Embryonic facial prominence (tissue), 1 donor: ENCODE measurements around the gene SEMA3F.

ENCODE experiments used
- DNase-seq: peaks from one replicate; pipeline ENCODE4 v3.0.0-alpha.2; 2016; ENCODE audit errors: extremely low spot score

SEMA3F gene

GRCh38 chr3:50235716-50236483, 80.8 kb downstream of the SEMA3F start, which contains the start of gene GNAI2:
TSS of gene GNAI2 (plus strand) at chr3:50236204. CDS start at chr3:50236336, 132 bp downstream.
- DNase-seq = peak; percentile 97

DNA sequence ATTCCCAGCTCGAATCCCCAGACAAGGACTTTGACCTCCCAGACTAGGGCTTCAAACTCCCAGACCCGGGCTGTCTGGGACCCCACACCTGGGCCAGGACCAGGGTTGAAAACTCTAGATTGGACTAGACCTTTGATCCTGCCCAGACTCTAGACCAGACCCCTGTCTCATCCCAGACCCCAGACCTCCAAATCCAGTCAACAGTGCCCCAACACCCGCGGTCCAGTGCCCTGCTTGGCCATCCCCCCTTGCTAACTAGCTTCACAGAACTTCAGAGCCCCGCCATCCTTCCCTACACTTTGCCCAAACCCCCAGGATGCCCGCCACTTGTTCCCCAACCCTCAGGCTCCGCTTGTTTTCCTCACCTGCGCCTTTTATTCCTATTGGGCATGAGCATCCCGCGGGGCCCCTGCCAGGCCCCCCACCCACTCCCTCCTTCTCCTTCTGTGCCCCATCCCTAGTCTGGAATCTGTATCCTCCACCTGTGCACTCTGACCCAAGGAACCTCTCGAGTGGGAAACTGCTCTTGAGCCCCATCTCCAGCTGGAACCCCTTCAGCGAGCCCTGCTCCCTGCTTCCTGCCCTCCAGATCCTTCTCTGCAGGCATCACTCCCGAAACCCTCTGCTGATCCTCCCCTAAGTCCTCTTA, 81.5 kb downstream of the SEMA3F start:
- no peak for DNase-seq

- DNase-seq = no peak
Measured at GRCh38 chr3:50237133-50237651, 82.1 kb downstream of the SEMA3F start.

- no peak for DNase-seq
Measured at GRCh38 chr3:50237754-50238548, 82.8 kb downstream of the SEMA3F start.

DNA sequence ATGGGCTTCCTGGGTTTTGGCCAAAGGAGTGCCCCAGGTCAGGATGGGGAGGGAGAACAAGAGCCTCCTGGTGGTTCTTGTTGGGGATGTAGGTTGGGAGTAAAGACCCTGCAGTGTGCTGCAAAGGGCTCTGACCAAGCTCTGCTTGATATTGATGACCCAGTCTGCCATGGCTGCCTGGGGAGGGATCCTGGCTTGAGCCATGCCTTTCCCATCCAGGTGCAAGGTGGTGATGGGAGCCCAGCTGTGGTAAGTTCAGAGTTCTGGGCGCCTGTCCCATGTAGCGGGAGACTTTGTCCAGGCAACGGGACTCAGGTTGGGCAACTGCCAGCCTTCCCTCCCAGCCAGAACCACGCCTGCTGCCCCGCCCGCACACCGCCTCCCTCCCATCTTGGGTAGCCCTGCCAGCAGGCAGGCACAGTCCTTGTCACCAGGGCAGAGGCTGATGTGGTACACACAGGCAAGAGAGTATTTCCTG, 83.5 kb downstream of the SEMA3F start:
- DNase-seq = no peak
